GM19324 (cell line): ENCODE data around the gene ZNF319.

Experiments
- ATAC-seq: cut with Tn5 transposase; IDR thresholded peaks from one replicate; pipeline ENCODE4 v1.9.1; 2021; ENCODE audit warnings: mild to moderate bottlenecking, moderate library complexity; ENCODE audit not compliant: unreplicated experiment, low FRiP score

Gene ZNF319

DNA sequence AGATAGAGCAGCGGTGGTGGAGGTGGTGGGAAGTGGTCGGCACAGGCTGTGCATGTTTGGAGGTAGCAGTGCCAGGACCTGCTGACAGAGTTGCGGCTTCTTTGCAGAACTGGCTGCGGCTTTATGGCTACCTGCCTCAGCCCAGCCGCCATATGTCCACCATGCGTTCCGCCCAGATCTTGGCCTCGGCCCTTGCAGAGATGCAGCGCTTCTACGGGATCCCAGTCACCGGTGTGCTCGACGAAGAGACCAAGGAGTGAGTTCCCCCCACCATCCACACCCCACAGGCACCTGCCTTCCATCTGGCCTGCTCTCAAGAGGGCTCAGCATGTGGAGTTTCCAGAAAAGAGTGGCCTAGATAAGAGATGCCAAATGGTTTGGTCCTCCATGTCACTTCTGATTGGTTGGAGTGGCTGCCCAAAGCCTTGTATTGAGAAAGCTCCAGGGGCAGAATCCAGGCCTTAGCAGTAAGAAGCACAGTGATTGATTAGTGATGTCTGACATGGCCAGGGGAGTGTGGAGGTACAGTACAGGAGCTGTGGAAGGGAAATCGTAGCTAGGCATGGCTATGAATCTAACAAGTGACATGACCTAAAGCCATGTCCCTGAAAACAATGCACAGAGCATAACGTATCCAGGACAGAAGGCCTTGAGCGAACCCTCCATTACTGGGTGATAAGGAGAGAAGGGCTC lies 37.0 kb upstream of the ZNF319 start:
- ATAC-seq: no peak

DNA sequence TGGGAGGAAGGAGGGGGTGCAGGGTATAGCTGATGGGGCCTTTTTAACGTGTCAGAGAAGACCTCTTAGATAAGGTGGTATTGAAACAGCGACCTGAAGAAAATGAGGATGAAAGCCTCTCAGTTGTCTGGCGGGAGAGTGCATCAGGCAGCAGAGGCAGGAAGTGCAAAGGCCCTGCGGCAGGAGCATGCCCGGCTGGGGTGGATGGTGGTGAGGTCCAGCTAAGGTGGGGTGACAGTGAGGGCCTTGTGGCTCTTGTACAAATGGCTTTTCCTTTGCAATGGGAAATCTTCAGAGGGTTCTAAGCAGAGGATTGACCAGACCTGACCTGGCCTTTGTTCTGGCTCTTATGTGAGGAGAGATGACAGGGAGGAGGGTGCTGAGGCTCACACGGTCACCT lies 36.5 kb upstream of the ZNF319 start:
- ATAC-seq: no peak

DNA sequence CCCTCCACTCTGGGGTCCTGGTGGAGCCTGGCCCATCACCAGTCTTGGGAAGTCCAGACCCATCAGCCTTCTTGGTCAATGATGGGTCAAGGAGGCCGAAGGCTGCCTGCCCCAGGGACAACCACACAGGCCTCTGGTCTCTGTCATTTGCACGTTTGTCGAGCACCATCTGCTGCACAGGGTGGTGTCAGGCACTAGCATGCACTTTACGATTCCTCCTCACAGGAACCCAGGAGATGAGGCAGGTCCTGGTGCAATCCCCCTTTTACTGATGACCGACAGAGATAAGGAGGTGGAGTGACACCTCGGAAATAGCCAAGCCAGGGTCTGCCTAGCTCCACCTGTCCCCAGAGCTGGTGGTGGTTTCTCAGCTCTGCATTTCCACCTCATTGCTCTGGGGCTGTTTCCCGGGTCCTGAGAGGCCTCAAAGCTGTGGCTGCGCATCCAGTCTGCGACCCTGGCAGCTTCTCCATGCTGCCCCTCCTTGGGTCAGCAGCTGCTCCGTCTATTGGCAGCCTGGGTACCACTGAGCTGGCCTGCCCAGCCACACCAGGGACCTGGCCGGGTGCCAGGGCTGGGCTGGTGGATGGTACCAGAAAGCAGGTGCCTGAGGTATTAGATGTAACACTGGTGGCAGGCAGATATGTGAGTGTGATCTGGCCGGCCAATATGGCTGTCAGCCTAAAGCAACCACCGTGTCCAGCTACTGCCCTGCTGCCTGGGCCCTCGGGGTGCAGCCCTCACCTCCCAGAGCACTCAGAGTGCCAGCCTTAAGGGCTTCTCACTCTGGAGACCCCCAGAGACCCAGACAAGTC lies 35.1 kb upstream of the ZNF319 start:
- ATAC-seq: no peak

DNA sequence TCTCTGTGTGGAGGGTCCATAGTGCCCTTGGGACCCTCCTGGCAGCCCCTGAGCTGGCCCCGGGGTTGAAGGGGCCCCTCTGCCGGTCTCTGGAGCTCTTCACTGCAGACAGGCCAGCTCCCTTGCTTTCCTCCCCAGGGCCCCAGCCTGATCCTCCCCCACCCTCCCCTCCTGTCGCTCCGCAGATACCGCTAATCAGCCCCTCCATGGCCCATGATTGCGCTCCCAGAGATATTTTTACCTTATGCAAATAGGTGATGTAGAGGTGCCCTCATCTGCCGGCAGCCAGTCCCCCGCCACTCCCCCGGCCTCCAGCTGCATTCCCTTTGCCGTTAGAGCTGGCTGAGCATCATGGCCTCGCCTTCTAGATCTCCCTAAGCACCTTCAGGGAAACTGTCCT lies 34.3 kb upstream of the ZNF319 start:
- ATAC-seq: no peak

DNA sequence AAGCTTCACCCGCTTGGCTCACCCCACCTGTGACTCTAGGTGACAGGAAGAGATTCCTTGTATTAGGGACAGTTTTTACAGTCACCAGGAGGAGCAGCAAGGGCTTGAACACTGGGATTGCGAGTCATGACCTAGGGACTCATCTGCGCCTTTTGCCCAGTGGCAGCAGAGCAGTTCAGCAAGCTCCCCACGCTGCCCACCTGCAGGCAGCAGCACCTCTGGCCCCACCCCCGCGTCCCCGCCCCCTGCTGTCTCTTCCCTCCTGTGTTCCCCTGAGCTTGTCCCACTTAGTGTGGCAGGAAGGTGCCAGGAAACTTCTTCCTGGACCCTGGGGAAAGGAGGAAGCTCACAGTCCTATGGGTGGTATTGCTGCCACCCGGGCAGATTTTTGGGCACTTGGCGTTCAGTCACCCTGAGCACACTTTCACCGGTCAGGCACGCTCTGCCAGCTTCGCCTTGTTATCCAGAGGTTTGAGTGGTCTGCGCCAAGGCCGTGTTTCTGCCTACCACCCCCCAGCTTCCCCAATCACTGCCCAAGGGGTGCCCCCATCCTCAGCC lies 33.7 kb upstream of the ZNF319 start:
- ATAC-seq: no peak

DNA sequence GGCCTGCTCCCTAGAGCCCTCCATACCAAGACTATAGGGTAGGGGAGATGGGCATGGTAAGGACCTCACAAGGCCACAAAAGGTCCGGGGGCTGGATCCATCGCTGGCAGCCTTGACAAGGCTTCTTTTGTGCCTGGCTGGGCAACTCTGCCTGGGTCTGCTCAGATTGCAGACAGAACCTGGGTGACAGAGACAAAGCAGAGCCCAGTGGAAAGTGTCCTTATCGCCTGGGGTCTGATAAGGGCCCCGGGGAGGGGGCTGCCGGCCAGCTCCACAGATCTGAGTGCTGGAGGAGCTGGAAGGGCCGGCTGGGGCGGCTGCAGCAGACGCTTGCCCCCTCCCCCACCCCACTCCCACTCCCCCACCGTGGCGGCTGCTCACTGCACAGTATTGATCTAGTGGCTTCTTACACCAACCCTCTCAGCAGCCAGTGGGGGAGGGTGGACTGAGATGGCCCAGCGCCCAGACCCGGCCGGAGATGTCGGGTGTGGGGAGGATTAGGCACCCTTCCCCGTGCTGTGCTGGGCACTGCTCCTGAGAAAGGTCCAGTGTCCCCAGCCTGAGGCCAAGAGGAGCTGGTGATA lies 32.3 kb upstream of the ZNF319 start:
- no peak for ATAC-seq

DNA sequence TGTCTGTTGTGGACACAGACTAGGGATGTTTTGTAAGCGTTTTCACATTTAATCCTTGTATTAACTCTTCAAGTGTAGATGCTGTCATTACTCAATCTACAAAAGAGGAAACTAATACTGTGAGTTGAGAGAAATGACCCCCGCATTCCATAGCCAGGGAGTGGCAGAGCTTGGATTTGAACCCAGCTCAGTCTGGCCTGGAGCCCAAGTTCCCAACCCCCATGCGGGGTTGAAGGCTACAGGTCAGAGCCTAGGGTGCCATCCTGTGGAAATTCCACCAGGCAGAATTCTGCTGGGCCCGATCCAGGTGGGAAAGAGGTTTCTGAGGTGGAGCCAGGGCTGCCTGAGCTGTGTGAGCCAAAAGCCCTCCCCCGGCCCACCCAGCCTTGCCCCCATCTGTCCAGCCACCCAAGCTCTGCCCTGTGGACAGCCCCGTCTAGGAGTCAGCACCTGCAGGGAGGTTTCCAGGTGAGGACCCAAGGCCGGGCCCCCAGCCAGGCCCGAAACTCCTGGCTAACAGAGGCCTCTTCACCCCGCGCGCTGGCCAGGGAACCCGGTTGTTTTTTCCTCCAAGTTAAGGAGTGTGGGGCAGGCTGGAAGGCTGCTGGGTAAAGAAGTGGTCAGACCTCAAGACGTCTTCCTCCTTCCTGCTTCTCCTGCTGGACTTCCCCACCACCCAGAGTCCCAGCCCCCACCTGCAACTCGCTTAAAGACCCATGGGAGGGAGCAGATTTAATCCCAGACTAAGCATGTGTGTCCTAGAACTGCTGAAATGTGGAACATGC lies 30.7 kb upstream of the ZNF319 start:
- no peak for ATAC-seq

DNA sequence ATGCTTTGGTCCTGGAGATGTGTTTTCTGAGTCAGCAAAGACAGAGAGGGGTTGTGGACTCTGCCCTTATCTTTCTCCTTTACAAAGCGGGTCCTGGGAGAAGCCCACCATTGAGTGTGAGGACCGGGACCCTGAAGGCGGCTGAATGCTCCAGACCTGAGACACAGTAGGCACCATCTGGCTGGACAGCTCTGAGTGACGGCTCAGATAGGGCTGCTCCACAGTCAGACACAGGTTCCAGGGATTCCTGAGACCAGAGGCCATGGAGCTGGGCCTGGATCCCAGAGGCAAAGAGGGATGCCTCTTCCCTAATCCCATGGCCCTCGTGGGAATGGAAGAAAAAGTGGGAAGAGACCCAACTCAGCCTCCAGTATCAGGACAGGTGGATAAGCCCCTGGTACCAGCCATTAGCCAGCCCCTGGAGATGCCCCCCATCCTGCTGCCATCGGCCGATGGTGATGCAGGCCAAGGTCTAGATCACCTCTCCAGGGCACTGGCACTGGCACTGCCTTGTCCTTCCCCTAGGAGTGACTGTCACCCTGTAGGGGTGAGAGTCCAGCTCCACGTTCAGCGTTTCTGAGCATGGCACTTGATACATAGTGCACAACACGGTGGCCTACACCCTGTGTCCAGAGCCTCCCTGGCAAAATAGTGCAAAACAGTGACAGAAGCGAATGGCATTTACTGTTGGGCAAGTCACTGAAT lies 29.8 kb upstream of the ZNF319 start:
- no peak for ATAC-seq

DNA sequence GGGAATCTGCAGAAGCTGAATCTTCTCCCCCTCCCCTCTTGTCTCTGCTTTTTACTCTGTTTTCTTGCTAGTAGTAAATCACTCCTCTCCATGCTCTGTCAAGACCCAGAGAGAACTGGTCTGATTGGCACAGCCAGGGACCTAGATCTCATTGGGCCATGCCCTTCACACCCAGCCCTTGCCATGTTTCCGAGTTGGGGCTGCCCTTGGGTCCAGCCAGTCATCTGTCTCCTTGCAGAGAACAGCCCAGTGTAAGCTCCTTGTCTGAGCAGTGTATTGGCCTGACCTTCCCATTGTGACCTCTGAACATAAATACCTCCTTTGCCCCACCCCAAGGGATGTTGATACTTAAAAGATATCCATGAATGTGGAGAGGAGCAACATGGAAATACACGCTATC lies 28.9 kb upstream of the ZNF319 start:
- ATAC-seq: no peak

DNA sequence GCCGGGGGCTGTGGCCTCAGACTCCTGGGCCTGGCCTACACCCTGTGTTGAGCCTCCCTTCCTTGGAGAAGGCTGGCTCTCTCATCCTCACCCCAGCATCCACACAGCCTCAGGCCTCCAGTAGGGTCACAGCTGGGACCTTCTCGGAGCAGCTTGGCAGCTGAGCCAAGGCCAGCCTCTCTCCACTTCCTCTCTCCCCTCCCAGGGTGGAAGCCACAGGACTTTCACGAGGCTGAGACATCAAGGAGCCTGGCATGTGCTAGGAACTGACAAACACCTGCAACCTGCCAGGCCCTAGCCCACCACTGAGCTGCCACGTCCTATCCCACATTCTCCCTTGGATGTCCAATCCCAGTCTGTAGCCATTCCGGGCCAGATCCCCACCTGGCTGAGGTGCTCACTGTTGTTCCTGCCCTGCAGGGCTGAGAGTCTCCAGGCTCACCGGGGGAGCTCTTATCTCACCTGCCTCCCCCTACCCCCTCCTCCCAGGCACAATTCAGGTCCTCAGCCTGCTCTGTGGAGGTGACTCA lies 28.1 kb upstream of the ZNF319 start:
- ATAC-seq: no peak

DNA sequence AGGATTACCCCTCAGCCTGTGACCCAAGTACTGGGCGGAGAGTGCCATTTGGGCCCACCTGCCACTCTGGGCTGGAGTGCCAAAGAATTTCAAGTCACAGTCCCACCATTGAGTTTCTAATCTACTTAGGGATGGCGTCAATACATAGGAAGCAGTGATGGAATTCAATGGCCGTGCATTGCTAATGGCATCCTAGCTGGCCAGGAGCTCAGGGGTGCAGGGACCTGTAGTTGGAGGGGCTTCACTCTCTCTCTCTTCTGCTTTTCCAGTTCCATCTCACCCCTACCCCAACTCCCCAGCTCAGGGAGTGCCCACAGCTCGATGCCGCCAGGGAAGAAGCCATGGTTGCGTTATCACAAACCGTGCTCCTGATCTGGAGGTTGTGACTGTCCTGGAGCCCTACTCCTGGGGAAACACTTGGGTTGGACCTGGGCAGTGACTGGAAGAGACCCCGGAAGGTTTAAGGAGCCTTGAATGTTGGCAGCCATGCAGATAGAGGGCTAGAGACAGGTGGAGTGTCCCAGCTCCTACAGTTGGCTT lies 27.5 kb upstream of the ZNF319 start:
- ATAC-seq: no peak

DNA sequence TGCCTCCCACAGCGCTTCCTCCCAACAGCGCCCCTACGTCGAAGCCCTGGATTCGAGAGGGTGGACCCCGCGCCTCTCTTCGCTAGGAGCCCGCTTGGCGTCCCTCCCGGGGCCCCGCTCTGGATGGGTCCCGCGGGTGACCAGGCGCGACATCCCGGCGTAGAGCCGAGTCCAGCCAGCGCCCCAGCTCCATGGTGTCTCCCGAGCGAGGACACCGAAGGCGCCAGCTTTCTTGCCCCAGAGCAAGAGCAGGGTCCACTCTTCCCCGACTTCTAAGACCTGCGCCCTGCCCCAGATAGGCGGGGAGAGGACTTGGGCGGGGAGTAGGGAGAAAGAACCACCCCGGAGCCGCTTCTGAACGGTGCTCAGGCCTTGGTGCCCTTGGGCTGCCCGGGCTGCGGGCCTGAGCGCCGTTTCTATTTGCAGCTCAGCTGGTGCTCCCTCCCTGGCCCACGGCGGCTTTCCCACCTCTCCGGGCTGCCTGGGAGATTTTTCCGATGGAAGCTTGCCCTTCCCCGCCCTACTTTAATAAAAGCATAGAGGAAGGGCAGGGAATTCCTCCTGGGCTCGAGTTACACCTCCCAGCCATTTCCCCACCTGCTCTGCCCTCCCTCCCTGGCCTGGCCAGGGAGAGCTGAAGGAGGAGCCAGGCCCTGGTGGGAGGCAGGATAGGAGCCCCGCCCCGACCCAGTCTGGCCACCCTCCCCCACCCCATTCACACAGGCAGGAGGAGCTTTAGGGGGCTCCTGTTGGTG lies 26.9 kb upstream of the ZNF319 start:
- no peak for ATAC-seq

DNA sequence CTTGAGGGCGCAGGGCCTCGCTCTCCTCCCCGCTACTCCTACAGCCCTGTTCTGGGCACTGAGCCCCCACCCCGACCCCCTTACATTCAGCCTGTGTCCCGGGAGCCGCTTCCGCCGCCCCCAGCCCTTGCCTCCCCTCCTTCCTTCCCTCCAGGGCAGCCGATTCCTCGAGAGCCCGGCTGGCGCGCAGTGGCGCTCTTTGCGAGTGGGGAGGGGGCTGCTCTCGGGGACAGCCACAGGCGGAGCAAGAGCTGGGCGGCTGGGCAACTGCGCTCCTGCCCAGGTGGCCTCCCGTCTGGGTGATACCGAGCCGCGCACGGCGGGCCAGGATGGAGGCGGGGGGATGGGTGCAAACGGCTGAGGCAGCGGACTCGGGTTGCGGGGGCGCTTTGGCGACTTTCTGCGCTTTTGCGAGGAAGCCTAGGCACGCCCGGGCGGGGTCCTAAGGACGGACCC lies 26.3 kb upstream of the ZNF319 start:
- no peak for ATAC-seq

DNA sequence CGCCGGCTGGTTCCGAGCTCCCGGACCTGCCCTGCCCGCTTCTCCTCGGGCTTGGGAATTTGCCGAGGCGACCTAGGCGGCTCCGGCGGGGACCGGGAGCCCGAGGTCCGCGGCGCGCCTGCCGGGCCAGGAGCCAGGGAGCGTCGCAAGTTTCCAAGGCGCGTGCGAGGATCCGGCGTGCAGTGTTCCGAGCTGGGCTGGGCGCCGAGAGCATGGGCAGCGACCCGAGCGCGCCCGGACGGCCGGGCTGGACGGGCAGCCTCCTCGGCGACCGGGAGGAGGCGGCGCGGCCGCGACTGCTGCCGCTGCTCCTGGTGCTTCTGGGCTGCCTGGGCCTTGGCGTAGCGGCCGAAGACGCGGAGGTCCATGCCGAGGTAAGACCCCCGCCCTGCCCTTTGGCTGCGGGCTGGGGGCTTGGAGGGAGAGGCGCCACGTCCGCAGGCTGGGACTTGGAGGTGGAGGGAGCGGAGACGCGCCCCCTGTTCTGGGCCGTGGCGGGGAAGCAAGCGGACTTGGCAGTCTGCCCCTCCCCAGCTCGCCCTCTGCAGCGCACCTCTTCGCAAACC lies 25.8 kb upstream of the ZNF319 start:
- ATAC-seq: no peak

DNA sequence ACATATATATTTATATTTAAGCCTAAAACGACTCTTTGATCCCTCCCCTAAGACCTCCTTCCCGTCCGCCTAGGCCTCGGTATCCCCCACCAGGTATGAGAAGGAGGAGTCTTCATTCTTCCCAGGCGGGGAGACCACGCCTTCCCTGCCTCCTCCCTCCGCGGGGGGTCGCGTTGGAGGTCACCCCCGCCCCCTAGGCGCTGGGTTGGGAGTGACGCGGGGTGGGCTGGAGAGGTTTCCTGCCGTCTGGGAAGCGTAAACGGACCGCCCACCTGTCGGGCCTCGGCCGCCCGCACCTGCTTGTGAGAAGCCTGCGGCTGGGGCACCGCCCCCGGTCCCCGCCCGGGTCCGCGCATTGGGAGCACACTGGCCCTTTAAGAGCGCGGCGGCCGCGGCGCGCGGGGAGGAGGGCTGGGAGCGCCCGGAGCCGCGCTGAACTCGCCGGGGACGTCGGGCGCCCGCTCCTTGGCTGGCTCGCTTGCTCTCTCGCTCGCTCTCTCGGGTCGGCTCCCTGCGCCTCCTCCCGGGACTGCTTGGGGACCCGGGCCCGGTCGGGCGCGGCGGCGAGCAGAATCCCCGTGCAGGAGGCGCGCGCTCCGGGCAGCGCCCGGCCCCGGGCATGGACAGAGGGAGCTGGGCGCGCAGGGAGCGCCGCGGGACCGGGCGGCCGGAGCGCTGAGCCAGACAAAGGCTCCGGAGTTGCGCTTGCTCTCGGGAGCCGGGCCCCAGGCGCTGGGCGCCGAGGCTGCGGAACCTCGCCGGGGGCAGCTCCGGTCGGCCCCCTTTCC lies 25.1 kb upstream of the ZNF319 start, which contains the start of gene MMP15:
TSS of gene MMP15 (plus strand) at position 404 of the 788 bp plus-strand sequence. CDS start 597 bp downstream, outside the sequence.
- ATAC-seq: no peak

DNA sequence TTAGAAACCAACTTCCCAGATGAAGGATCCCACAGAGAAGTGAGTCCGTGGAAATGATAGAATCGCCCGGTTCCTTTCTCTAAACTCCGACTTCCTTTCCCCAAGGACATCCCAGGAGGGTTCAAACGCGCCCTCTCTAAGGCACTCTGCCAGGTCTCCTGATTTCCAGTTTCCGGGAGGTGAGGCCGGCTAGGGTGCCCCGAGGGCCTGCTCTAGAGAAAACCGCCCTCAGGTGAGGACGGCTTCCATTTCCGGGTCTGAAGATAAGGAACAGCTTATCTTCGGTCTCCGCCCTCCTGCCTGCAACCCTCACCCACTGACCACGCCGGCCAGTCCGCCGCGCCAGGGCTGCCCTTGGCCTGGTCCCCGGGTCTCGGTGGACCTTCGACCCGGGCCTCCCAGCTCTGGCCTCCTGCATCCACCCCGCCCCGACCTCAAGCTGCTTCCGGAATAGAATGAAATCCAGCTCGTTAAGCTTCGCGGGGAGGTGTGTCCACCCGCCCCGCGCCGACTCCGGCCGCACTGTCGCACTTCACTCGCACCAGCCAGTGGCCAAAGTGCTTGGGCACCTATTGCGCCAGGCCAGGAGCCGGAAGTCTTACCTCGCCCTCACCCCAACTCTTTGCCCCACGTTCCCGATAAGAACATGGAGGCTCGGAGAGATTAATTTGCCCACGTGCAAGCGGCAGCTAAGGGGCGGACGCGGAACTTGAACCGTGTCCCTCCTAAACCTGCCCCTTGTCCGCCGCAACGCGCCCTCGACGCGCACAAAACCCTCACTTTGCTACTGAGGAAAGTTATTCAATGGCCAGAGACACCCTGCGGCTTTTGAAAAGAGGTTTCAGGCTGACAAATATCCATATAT lies 24.2 kb upstream of the ZNF319 start:
- ATAC-seq: no peak
